EL (cell line): ENCODE measurements around the gene GALNS.
"Not testable (repeated sequence)": the region's sequence is repeated elsewhere in the genome, so short reads cannot be mapped to it uniquely, and the experiment has no call there.

Experiments used
- DNase-seq: peaks from one replicate; pipeline ENCODE4 v3.0.0-alpha.2; 2016

GALNS gene

GRCh38 chr16:88856828-88857727, at the start of gene GALNS, which contains the start of gene TRAPPC2L:
Gene GALNS, minus strand, starts transcription at chr16:88856947. Its CDS starts 70 bp downstream, at chr16:88856877.
Gene TRAPPC2L, plus strand, starts transcription at chr16:88857127. Its CDS starts 24 bp downstream, at chr16:88857151.
- DNase-seq: peak; percentile 93

- no peak for DNase-seq
Measured at GRCh38 chr16:88906020-88906419, 49.3 kb upstream of the GALNS start.

- DNase-seq: no peak
Measured at GRCh38 chr16:88905563-88905962, 48.8 kb upstream of the GALNS start.

- DNase-seq: no peak
Measured at GRCh38 chr16:88904676-88905365, 48.1 kb upstream of the GALNS start.

- DNase-seq: no peak
Measured at GRCh38 chr16:88903267-88903666, 46.5 kb upstream of the GALNS start.

- DNase-seq: no peak
Measured at GRCh38 chr16:88902744-88903143, 46.0 kb upstream of the GALNS start.

GRCh38 chr16:88901718-88902337, 45.1 kb upstream of the GALNS start:
- no peak for DNase-seq

- no peak for DNase-seq
Measured at GRCh38 chr16:88900662-88901052, 43.9 kb upstream of the GALNS start.

- no peak for DNase-seq
Measured at GRCh38 chr16:88899901-88900661, 43.3 kb upstream of the GALNS start.

GRCh38 chr16:88897696-88898425, 41.1 kb upstream of the GALNS start:
- DNase-seq: no peak

- no peak for DNase-seq
Measured at GRCh38 chr16:88896238-88897070, 39.7 kb upstream of the GALNS start.

- DNase-seq: no peak
Measured at GRCh38 chr16:88895335-88895734, 38.6 kb upstream of the GALNS start.

- no peak for DNase-seq
Measured at GRCh38 chr16:88894681-88895300, 38.0 kb upstream of the GALNS start.

GRCh38 chr16:88894266-88894665, 37.5 kb upstream of the GALNS start:
- DNase-seq: not testable (repeated sequence)

GRCh38 chr16:88893127-88893968, 36.6 kb upstream of the GALNS start:
- DNase-seq: no peak

GRCh38 chr16:88892065-88892464, 35.3 kb upstream of the GALNS start:
- no peak for DNase-seq

- no peak for DNase-seq
Measured at GRCh38 chr16:88891083-88891482, 34.3 kb upstream of the GALNS start.

GRCh38 chr16:88889702-88890352, 33.1 kb upstream of the GALNS start:
- not testable (repeated sequence) for DNase-seq
